Measurements from ENCODE around the gene SCN10A. TPM values are rescaled to one million over a fixed set of nuclear protein-coding genes. Genes with fewer than 3 reads are reported as not detected.

Gene SCN10A
- total and polyA plus RNA-seq, 9 of the 15 experiments (the other 6 are each of a cell fraction or from before 2014, with no cell fraction given), result not detected

- H3K27ac ChIP-seq (ENCODE audit: extremely low read depth, low read depth, low read length), result no peak overlapping the region
- no peaks in the 10 kb centered on the region for H3K79me2 ChIP-seq (ENCODE audit: control insufficient read depth, insufficient read depth, low read length)
- peaks cover 3 to 5% of the 10 kb centered on the region in 2 experiments; a peak in 4 of 5 replicates for H3K4me1 ChIP-seq (replicated peaks in 1 of 2; ENCODE audit: control insufficient read depth in 2 of 2, insufficient read depth in 2 of 2, low read length in 2 of 2)
- ChIA-PET POLR2A (interaction anchor here (0.7 kb wide), 1 partner anchor 72 kb away, joined by 3 read pairs; no protein-coding TSS in a partner anchor), CTCF (ENCODE audit: low intra/inter-chr PET ratio) (interaction anchor here (1.0 kb wide), 1 partner anchor 136 kb away, joined by 3 read pairs; no protein-coding TSS in a partner anchor)
- TF ChIP-seq MBD1 (CRISPR knock-in tag; IDR thresholded peaks at IDR 0.05) (no peak), CHD4 (IDR thresholded peaks at IDR 0.05; ENCODE audit: insufficient read depth, insufficient replicate concordance, low read depth, low read length, poor library complexity, severe bottlenecking) (no peak), KDM1A (IDR thresholded peaks at IDR 0.05) (no peak), ZEB2 (IDR thresholded peaks at IDR 0.05) (no peak), ESRRB (CRISPR knock-in tag; IDR thresholded peaks at IDR 0.05; ENCODE audit: borderline replicate concordance) (no peak), ZMIZ1 (IDR thresholded peaks at IDR 0.05; ENCODE audit: low read depth in 2 of 2, low read length in 2 of 2) (no peak)
- ATAC-seq (no peak), FAIRE-seq (no peak), DNase-seq (ENCODE audit: extremely low read depth in 1 of 4, low spot score in 3 of 4) (no peak)
- H4K20me1 ChIP-seq (replicated peaks; ENCODE audit: control insufficient read depth, insufficient read depth, low read length), result no peaks in the 10 kb centered on the region
- H3K27me3 ChIP-seq (ENCODE audit: control insufficient read depth in 2 of 2, insufficient read depth in 2 of 2, low read length in 2 of 2), result peaks cover 3 to 29% of the 10 kb centered on the region in 2 experiments
- H3K36me3 ChIP-seq (ENCODE audit: control insufficient read depth, insufficient read depth, low read length), result no peaks in the 10 kb centered on the region
- H3K9me1 ChIP-seq (ENCODE audit: control insufficient read depth, insufficient read depth, low read length), result no peaks in the 10 kb centered on the region
- H2AFZ ChIP-seq (ENCODE audit: low read depth, low read length), result no peak overlapping the region
- 0% methylated on average over 5 of the region's 5 CpGs for WGBS (ENCODE audit: insufficient coverage, low coverage, missing lambda C conversion rate)
- in situ Hi-C loops (cut with MboI), result loop anchor here (10.0 kb wide), 1 partner anchor 133 kb away; no protein-coding TSS in a partner anchor
- BruUV-seq (replicated peaks), result no TSS peak
- no peak overlapping the region for H3K4me3 ChIP-seq
- H3K9ac ChIP-seq (ENCODE audit: insufficient read depth in 1 of 2, low read depth in 2 of 2, low read length in 2 of 2), result 0 out of 4 replicates have a peak overlapping the region, but pooled peaks of 1 of the 2 experiments have one; percentile 19
- H3K4me2 ChIP-seq (ENCODE audit: insufficient read depth, low read length), result no peak overlapping the region
- intact Hi-C loops (cut with micrococcal nuclease), result loop anchor here (5.0 to 10.0 kb wide), 3 partner anchors 185 to 523 kb away; partner anchors contain the start of genes ACAA1 and MYD88
- H3K9me3 ChIP-seq (replicated peaks; ENCODE audit: control insufficient read depth, insufficient read depth, low read depth, low read length), result no peaks in the 10 kb centered on the region
Measured at GRCh38 chr3:38657369-38657768, 158.6 kb downstream of the SCN10A start.
